Stimulated activated CD4-positive, alpha-beta T cell treated with anti-CD3 and anti-CD28 coated beads, Interleukin-1b, Interleukin-23, amount 100 ng/mL, for 24 hours (primary cell): ENCODE results near the gene COL6A5.
"Not testable (repeated sequence)": the region's sequence is repeated elsewhere in the genome, so short reads cannot be mapped to it uniquely, and the experiment has no call there.

Experiments
- DNase-seq, 4 experiments: peaks; one replicate each; pipeline ENCODE4 v3.0.0-alpha.2; 2020; ENCODE audit warnings: low read depth in 4 of 4, low spot score in 1 of 4

The COL6A5 gene

DNA sequence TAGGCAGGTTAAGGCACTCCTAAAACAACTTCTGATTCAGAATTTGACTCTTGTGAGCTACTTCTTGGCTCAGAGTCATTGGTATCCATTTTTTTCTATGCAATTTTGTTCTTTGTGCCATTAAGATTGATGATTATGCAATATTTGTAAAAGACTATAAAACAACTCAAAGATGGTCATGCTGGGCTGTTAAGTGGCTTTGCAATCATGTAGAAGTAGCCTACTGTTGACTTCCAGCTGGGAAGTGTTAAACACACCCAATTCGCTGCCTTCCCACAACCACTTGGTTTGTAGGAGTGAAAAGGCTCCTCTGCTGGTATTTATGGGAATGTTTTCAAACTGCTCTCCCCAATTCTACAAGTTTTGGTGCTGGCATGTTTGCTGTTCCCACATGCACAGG, 96.8 kb downstream of the COL6A5 start:
- no peak for DNase-seq

DNA sequence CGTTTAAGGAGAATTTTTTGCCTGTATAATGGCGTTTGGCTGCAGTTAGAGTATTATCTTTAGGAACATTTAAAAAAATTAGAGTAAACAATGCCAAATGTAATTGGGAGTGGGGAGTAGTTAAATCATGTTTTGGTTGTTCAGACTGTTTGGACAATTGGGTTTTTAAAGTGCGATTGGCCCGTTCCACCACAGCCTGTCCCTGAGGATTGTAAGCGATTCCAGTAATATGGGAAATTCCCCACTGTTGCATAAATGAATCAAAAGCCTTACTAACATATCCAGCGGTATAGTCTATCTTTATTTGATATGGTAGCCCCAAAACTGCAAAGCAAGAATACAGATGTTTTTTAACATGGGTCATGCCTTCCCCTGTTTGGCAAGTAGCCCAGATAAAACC, 101.4 kb downstream of the COL6A5 start:
- DNase-seq: not testable (repeated sequence)

DNA sequence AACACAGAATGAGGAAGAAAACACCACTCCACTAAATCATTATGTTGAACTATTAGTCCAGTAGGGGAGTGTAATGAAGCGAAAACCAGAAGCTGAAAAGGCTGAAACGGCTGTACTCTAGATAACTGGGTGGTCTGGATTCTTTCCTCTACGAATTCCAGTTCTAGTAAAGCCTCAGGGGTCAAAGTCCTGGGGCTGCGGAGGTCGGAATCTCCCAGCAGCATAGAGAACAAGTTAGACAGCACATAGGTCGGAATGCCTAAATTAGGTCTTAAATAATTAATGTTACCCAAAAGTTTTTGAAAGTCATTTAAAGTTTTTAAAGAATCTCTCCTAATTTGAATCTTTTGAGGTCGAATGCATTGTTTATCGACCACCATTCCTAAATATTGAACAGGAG, 102.7 kb downstream of the COL6A5 start:
- DNase-seq: not testable (repeated sequence)

DNA sequence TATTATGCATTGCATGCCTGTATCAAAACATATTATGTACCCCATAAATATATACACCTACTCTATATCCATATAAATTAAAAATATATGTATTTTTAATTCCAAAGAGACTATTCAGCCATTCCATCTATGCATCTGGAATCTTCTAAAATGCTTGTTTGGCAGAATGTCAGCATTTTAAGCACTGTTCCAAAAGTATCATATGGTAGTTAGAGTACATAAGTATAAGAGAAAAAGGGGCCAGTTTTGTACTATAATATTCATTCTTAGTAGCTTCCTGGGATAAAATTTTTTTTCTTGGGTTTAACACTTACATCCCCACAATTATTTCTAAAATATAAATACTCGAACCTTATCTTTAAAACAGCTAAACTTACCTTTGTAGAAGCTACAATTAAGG, 111.1 kb downstream of the COL6A5 start:
- DNase-seq: no peak

DNA sequence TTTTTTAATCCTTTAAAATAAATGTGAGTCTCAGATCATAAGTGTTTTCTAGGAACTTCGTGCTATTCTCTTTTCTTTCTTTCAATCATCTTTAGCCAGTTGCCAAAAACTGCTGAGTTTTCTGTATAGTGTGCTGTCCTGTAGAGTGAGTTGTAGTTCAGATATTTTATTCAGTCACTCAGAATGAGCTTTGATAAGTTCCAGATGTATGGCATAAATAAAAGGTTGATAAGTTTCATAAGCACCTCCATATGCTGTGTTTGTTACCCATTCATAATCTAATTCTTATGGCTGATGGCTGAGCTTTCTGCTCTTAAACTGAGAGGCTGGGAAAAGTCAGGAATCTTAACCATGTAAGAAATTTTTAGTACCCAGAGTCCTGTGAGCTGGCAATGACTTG, 112.2 kb downstream of the COL6A5 start:
- DNase-seq: no peak

DNA sequence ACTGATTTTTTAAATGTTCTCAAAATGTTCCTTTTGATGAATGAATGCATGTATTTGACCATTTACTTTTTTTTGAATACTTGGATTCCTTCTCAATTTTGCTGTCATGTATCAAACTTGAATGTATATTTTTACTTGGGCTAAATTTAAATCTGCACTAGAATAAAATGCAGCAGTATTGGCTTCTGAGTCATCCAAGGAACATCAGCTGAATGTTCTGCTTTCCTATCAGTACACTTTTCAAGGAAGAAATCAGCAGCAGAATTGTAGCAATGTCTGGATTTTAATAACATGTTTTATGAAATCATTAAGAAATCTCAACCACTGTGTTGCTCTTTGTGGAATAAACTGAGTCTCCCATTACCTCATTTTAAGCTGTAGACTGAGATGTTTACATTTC, 114.5 kb downstream of the COL6A5 start:
- DNase-seq: no peak

DNA sequence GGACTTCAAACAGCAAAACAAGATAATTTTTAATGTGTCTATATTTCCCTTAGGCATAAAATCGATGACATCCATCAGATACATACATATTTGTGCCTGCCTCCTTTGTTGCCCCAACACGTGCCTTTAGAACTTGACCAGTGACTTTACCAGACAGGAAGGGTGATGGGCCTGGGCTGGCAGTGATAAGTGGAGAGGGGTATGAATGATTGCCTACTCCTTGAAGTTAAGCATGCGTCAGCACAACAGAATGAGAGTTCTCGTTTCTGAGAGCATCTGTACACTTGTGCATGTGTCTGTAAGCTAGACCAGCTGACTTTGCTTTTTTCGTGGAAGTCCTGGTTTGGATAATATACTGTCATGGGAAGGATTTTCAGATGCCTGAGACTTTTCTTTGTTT, 116.6 kb downstream of the COL6A5 start:
- no peak for DNase-seq

DNA sequence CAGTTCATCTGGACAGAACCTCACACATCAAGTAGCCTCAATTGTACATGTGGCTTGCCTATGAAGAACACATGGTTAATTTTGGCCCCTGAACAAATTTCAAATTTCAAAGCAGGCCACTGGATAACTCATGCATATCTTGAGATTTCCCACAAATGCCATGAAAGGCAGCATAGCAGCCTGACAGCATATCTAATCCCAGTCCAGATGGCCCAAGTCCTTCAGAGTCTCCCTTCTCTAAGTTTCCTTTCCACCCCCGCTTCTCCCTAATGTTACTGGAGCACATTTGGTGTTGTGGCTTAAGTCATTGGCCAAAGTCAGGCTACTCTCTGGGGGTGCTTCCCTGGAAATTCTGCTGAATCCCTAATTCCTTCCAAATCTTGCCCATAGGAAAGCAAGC, 117.7 kb downstream of the COL6A5 start:
- DNase-seq: no peak

DNA sequence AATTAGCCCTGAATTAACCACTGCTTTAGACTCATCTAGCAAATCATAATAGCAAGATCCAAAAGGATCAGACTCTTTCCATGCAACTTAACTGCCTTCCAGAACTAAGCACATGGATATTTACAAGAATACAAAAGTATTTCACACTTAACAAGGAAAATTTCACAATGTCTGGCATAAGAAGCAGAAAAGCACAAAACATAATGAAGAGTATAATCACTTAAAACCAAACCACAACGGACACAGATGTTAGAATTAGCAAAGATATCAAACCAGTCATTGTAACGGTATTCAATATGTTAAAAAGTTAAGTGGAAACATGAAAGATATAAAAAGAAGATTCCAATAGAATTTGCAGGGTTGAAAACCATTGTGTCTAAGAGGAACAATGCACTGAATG, 120.0 kb downstream of the COL6A5 start:
- no peak for DNase-seq

DNA sequence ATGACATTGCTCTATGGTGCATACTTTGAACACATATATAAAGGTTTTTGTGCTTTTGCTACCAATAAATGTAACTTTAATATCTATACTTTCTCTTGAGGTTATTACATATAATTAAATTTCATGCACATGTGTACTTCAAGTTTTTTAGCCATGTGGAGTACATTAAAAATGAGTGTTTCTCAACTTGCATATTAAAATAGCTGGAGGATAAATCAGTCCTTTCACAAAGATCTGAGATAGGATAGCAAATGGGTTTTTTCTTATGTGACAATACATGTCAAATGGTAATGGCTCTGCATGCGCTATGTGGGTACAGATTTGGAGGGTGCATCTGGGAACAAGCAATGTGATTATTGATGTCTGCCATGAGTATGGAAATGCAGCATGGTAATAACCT, 122.8 kb downstream of the COL6A5 start:
- DNase-seq: no peak

DNA sequence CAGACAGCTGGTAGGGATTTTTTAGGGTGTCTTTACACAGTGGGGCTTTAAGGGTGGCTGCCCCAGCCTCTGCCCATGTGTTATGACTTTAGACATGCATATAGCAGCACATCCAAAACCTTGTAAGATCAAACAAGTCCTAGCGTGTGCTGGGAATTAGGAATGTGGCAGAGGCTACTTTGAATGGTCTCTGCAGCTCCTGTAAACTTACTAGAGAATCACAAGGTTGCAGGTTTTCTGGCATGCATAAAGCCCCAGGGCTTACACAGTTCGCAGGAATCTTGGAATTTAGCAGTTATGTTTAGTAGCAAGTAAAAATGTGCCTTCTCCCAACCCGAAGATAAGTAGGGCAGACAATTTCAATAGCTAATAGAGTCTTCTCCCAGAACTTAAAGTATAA, 124.7 kb downstream of the COL6A5 start:
- no peak for DNase-seq

DNA sequence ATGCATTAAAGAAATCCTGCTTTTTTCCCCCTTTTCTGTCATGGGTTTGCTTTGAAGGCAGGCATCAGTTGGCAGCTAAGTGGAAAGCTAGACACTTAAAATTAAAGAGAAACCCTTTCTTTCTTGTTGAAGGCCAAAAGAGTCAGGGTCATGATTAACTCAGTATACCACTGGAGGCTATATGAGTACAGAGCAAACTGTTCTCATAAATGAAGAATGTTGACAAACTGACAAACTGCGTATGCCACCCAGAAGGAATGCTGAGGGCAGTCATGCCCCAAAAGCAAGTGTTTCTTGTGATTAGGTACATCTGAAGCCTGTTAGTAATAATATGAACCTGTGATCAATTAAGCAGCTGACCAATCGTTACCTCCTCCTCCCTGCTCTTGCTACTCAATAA, 127.9 kb downstream of the COL6A5 start:
- no peak for DNase-seq

DNA sequence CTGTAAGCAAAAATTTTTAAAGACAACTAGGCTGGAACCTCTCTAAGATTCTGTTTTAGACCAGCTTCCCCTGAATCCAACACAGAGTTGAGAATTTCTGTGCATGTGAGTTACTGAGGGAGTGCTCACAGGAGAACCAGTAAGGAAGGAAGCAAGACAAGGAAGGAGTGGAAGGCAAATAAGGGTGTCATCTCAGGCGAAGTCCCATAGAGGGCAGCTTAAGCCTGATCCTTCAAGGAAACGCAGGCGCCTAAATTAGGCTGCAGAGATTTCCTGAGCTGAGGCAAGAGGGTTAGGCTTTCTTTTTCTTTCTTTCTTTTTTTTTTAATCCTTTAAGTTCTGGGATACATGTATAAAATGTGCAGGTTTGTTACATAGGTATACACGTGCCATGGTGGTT, 135.3 kb downstream of the COL6A5 start:
- DNase-seq: no peak

DNA sequence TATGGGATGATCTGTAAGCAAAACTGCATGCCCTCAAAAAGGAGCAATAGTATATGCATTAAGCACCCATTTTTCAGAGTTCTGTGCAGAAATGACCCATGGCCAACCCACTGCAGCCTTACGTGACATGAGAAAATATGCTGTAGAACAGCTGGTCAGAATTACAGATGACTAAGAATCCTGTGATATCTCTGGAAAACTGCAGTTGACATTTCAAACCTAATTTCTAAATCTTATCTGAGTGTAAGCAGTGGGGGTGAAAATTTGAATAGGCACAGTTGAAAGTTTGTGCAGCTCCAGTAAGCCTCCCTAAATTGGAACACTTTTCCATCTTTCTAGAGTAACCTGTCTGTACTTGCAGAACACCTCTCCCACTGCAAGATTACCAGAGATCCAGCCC, 142.8 kb downstream of the COL6A5 start:
- DNase-seq: no peak

DNA sequence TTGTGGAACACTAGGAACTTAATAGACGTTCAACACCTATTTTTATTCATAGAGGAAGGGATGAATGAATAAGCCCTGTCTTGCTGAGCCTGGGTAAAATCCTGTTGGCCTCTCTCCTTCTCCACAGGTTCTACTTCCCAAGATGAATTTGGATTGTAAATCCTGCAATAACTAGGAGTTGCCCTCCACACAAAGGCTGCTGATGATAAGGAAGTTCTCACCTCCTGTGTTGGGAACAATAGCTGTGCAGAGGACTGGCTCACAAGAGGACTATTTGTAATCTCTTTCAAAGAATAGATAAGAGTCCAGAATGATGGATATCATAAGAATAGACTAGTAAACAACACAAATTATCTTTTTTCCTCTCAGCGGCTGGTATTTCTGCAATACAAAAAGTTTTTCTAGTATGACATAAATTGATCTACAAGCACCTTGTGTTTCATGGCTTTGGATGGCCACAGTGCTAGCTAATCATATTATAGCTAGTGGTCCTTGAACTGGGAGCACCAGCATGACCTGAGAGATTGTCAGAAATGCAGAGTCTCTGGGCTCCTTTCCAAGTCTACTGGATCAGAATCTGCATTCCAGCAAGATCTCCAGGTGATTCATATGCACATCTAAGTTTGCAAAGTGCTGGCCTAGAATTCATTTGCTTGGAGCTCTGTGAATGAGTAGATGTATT, 143.4 kb downstream of the COL6A5 start:
- DNase-seq: no peak

DNA sequence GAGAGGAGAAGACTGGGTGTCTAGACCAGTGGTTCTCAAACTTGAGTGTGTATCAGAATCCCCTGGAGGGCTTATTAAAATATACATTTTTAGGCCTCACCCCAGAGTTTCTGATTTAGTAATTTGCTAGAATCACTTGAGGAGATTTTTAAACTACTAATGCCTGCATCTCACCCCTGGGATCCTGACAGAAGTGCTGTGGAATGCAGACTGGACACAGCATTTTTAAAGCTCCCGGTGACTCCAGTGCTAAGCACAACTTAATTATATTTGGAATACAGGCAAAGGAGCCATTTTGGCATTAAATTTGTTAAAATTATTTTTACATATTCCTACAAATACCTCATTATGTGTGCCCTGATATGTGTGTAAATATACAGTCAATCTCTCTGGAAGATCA, 144.8 kb downstream of the COL6A5 start:
- no peak for DNase-seq

DNA sequence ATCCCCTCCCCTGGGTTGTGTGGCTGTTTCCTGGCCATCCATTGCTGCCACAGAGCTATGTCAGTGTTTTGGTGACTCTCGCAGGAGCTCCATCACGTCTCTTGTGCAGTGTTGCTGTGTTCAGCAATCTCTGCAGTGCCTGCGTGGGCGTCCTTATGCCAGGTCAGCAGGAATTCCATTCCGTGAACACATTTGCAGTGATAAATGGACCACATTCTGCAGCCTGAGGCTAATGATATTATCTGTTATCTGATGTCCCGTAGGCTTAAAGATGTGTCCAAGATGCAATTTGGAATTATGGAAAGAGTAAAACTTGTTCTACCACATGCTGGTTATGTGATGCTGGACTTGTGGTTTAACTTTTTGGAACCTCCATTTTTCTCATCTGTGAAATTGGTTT, 146.0 kb downstream of the COL6A5 start:
- DNase-seq: no peak

DNA sequence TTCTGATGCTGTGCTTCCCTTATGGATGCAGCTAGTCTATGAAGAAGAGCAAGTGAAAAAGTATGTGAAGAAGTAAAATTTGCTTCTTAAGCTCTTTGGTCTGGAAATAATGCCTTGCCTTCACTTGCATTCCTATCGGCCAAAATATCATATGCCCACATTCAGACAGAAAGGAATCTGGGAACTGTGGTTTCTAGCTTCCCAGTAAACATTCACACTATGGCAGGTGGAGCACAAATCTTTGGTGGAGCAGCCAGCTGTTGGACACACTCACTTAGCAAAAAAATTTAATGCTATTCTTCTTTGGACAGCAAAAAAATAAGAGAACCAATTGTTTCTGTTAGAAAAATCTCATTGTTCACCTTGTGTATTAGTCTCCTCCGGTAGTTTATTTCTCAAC, 159.2 kb downstream of the COL6A5 start:
- DNase-seq: no peak

DNA sequence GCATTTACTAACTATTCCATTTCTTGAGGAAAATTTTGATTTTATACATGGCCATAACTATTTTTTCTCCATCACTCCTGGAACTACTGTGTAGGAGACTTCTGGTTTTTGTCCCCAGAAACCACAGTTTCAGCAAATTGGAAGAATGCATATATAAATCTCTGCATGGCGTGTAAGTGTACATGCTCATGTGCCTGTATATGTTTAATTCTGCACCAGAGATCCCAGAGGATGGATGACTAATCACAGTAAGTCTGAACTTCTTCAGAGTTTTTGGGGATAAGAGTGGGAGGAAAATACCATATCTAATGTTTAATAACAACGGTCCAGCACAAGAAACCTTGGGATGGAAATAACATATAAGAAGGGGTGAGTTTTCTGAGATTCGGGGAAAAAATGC, 160.6 kb downstream of the COL6A5 start:
- DNase-seq: no peak

DNA sequence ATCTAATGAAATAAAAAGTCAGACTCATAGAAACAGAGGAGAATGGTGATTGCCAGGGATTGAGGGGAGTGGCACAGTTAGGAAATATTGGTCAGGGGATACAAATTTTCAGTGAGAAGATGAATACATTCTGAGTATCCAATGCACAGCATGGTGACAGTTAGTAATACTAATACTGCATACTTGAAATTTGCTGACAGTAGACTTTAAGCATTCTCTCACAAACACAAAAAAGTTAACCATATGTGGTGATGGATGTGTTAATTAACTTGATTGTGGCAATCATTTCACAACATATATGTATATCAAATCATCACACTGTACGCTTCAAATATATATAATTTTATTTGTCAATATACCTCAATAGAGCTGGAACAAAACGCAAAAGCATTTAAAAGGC, 162.3 kb downstream of the COL6A5 start:
- no peak for DNase-seq

DNA sequence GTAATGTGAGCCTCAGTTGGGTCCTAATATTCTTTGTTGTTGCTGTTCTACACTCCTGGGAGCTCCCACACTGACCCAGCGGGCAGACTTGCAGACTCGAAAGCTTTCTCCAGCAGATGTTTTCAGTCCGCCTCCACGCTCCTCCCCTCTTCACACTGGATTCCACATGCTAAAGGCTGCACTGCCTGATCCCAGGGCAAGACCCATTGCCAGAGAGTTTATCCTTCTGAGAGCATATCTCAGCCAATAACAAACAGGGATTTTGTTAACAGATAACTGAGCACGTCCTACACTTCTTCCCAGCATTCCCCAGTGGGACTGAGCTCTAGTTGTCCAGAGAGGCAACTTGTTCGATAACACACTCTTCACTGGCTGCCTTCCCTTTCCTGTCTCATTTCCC, 163.5 kb downstream of the COL6A5 start:
- DNase-seq: no peak

DNA sequence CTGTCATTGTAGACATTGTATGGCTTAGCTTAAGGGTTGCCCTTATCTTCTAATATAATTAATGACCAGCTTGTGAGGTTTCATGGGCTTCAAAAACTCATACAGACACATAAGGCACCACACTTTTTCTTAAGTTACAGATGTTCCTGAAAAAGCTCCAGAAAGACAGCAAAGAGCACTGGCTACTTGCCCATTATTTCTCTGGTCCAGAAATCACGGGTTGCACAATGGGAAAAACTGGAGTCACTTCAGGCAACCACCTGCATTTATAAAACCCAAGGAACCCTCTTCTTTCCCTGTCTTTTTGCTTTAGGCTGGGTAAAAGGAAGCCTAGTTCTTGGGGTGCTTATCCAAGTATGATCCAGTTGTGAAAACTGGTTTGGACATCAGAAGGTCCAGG, 169.2 kb downstream of the COL6A5 start:
- DNase-seq: no peak

DNA sequence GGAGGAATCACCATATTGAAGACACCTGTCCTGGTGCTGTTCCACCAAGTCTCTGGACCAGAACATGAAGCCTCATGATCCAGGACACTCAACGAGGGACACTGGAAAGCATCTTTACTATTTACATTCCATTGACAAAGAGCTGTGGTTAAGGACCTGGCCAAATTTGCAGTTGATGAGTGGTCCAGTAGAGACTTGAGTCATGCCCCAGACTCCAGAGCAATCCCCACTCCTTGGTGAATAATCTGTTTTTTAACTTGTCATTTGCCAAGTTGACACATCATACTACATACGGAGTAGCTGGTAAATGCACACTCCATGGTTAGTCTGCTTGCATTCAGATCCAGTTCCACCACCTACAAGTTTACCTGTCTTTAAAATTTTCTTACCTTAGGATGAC, 170.3 kb downstream of the COL6A5 start:
- DNase-seq: no peak
